GM21526 (cell line): ENCODE results near the gene ART5.
"Not testable (repeated sequence)": the region's sequence is repeated elsewhere in the genome, so short reads cannot be mapped to it uniquely, and the experiment has no call there.

Experiments used
- ATAC-seq: cut with Tn5 transposase; IDR thresholded peaks from one replicate; pipeline ENCODE4 v1.9.1; 2021; ENCODE audit warnings: moderate library complexity; ENCODE audit not compliant: unreplicated experiment, low FRiP score

Gene ART5

GRCh38 chr11:3658252-3658651 is 16.5 kb upstream of the ART5 start:
- no peak for ATAC-seq

DNA sequence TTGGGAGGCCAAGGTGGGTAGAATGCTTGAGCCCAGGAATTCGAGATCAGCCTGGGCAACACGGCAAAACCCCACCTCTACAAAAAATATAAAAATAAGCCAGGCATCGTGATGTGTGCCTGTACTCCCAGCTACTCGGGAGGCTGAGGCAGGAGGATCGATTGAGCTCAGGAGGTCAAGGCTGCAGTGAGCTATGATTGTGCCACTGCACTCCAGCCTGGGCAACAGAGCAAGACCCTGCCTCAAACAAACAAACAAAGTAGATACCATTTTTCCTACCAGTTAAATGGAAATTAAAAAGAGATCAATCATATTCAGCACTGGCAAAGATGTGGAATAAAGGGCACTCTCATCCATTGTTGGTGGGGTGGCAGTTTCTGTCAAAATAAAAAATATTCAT is 15.5 kb upstream of the ART5 start:
- not testable (repeated sequence) for ATAC-seq

DNA sequence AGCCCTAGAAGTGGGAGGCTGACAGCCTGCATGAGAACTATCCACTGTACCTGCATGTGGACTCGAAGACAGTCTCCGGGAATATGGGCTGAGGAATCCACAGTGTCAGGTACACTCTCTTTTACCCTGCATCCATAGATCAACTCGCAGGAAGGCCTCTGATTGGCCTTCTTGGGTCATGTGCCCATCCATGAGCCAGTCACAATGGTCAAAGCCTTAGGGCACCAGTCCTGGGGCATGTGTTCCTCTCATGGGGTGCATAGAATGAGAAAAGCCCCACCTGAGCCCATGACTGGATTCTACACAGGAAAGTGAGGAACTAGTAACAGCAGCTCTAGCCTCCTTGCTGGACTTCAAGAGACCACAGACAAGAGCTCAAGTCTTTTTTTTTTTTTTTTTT is 13.8 kb upstream of the ART5 start:
- no peak for ATAC-seq

DNA sequence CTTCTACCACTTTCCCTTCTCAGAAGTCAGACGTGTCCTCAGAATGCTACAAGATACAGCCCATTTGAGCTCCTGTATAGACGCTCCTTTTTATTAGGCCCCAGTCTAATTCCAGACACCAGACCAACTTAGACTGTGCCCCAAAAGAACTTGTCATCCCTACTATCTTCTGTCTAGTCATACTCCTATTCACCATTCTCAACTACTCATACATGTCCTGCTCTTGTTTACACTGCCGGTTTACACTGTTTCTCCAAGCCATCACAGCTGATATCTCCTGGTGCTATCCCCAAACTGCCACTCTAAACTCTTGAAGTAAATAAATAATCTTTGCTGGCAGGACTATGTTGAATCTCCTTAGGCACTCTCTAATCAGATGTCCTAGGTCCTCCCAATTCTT is 10.7 kb upstream of the ART5 start:
- ATAC-seq = not testable (repeated sequence)

GRCh38 chr11:3649374-3649773 is 7.6 kb upstream of the ART5 start:
- ATAC-seq = not testable (repeated sequence)

DNA sequence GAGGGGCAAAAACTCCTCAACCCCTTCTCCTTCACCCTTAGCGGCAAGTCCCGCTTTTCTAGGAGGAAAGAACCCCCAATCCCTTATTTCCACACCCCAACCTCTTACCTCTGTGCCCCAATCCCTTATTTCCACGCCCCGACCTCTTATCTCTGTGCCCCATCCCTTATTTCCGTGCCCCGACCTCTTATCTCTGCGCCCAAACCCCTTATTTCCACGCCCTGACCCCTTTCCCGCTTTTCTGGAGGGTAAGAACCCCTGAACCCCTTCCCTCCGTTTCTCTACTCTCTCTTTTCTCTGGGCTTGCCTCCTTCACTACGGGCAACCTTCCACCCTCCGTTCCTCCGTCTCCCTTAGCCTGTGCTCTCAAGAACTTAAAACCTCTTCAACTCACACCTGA is 7.1 kb upstream of the ART5 start:
- not testable (repeated sequence) for ATAC-seq

GRCh38 chr11:3645552-3645951 is 3.8 kb upstream of the ART5 start:
- ATAC-seq = no peak

DNA sequence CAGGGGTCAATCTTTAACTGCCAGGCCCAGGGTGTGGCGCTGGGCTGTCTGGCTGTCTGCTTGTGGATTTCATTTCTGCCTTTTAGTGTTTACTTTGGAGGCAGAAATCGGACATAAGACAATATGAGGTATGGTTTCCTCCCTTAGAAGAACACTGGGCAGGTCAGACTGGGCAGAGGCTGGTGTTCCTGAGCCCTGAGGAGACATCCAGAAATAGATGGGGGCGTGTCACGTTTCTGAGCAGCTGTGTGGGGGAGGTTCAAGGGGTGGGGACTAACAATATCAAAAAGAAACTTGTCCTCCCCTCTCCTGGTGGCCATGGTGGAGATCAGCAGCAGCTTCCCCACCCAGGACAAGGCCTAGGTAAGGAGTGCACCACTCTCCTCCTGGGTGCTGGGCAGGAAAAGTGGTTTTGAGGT is 3.0 kb upstream of the ART5 start, which contains the start of gene ART1:
Gene ART1, plus strand, starts transcription at position 312 of the 419 bp plus-strand sequence. CDS start 14,086 bp downstream, outside the sequence.
- no peak for ATAC-seq

GRCh38 chr11:3643102-3643546 is 1.3 kb upstream of the ART5 start:
- ATAC-seq = not testable (repeated sequence)

- no peak for ATAC-seq
These were observed 519 bp upstream of the ART5 start for GRCh38 chr11:3642071-3642951.

- no peak for ATAC-seq
These were observed 601 bp downstream of the ART5 start for GRCh38 chr11:3641191-3641590.

- ATAC-seq = no peak
These were observed 2.0 kb downstream of the ART5 start for GRCh38 chr11:3639841-3640240.

GRCh38 chr11:3638513-3638912 is 3.3 kb downstream of the ART5 start:
- no peak for ATAC-seq

DNA sequence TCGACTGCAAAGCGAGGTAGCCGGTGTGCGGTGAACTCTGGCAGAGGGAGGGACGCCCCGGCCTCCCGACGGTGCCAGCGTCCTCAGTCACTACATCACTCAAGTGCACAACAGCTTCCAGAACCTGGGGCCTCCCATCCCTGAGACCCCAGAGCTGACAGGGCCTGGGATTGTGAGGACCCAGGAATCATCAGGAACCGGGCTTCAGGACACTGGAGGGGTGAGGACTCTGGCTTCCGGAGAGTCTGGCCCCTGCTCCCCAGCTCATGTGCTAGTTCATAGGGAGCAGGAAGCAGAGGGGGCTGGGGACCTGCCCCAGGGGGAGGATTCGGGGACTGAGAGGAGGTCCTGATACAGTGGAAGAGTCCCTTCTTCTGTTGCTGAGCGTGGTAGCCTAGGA is 4.6 kb downstream of the ART5 start:
- no peak for ATAC-seq

DNA sequence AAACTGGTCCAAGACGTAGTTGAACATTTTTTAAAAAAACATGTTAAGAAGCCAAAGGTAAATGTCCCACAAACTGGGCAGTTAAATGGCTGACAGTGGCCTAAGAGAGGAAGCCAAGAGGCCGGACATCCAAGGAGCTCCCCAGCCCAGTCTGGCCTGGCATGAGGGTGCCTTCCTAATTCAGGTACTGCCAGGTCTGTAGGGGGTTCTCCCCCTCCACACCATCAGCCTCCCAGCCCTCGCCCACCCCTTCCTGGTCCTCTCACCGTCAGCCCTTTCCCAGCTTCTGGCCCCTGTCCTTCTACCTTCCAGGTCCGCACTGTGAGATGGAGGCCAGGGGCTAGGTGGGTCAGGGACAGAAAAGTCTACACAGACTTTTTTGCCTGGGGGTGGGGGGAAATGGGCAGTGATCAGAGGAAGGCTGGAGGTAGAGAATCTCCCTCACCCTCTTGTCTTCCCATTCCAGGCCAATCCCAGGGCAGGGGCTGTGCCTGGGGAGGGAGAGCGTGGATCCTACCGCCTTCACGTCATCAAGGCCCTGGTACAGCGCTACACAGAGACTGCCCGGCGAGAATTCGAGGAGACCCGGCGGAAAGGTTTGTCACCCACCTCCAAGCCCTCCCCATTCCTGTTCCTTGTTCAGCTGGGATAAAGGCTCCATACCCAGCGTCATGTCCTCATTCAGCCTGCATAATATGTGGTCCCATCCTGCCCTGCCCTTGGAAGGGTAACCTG is 6.0 kb downstream of the ART5 start:
- no peak for ATAC-seq

GRCh38 chr11:3632070-3632660 is 9.6 kb downstream of the ART5 start:
- no peak for ATAC-seq

DNA sequence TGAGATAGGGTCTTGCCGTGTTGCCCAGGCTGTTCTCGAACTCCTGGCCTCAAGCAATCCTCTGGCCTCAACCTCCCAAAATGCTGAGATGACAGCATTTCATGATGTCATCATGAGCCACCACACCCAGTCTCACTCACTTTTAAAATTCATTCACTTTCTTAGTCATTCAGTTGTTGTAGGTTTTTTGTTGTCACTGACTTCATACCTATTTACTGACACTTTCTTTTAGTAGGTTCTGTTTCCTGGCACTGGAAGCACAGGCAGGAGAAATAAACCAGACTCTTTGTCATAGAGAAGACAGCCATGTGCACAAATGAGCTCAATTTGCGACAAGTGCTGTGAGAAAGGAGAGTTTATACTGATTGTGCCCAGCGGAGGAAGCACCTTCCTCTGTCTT is 10.5 kb downstream of the ART5 start:
- no peak for ATAC-seq

DNA sequence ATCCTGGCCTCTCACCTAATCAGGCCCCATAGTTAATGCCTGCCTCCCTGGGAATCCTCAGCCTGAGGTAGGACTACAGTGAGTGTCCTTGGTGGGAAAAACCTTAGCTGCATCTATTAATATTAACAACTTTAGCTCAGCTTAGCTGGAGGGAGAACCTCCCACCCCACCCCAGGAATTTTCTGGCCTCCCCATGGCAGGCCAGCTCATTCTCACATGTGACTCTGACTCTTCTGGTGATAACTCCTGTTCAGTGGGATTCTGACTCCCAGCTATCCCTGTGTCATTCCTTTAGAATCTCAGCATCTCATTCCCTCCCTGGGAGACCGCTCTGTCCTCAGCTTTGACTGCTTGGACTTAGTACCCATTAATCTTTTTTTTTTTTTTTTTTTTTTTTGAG is 14.5 kb downstream of the ART5 start:
- no peak for ATAC-seq

- ATAC-seq = no peak
These were observed 15.4 kb downstream of the ART5 start for GRCh38 chr11:3626250-3626960.

GRCh38 chr11:3623767-3624458 is 17.9 kb downstream of the ART5 start:
- ATAC-seq = no peak
